BE2C (cell line): ENCODE results near the gene ZNF346.

Source experiments
- DNase-seq: peaks from one replicate; pipeline ENCODE4 v3.0.0-alpha.2; 2020
- H3K27me3 ChIP-seq: fragments of 250-450 bp; sonication (Bioruptor Pico); 2 replicates; pipeline ENCODE4 v1.5.1; 2020; ENCODE audit warnings: mild to moderate bottlenecking
- H3K36me3 ChIP-seq: fragments of 250-450 bp; sonication (Bioruptor Pico); 2 replicates; pipeline ENCODE4 v1.5.1; 2020; ENCODE audit warnings: mild to moderate bottlenecking
- H3K4me1 ChIP-seq: fragments of 250-450 bp; sonication (Bioruptor Pico); 2 replicates; pipeline ENCODE4 v1.5.1; 2020
- H3K4me3 ChIP-seq: 2 replicates; pipeline ENCODE4 v1.5.1; 2011; ENCODE audit warnings: low read depth, low read length
- H3K9me3 ChIP-seq: fragments of 250-450 bp; sonication (Bioruptor Pico); 2 replicates; pipeline ENCODE4 v1.5.1; 2020
- TF ChIP-seq, protein P1 (sequence below): IDR thresholded peaks from 2 replicates; pipeline ENCODE4 v1.5.1; 2012; ENCODE audit warnings: mild to moderate bottlenecking, low read depth, low read length

ZNF346 gene

DNA sequence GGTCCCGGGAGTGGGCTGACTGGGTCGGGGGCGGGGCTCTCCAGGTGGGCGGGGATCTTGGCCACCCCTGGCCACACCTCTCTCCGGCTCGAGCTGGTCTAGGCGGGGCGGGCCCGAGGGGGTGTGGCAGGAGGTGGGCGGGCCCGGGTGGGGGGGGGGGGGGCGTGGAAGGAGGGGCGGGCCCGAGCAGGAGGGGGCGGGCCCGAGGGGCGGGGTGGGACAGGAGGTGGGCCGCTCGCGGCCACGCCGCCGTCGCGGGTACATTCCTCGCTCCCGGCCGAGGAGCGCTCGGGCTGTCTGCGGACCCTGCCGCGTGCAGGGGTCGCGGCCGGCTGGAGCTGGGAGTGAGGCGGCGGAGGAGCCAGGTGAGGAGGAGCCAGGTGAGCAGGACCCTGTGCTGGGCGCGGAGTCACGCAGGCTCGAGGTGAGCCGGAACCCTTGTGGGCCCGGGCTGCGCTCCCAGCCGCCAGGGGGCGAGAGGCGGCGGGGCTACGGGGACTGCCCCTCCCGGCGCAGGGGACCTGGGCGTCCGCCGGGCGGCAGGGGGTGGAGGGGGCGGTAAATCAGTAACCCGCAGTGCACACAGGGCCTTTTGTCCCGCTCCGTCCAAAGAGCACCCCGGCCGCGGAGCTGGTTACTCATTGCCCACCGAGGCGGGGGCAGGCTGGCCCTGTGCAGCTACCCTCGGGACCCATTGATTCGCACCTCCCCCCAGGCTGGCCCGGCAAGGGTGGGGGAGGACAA is 64.3 kb downstream of the ZNF346 start, which contains the start of gene FGFR4:
TSS of gene FGFR4 (plus strand) at position 262 of the 744 bp plus-strand sequence. CDS start 2,688 bp downstream, outside the sequence.
- peak; percentile 87 for DNase-seq
- no peaks in the 10 kb centered on the region for H3K4me1 ChIP-seq
- H3K27me3 ChIP-seq: no peaks in the 10 kb centered on the region
- no peaks in the 10 kb centered on the region for H3K9me3 ChIP-seq
- H3K36me3 ChIP-seq: no peaks in the 10 kb centered on the region
- TF ChIP-seq, protein P1, sequence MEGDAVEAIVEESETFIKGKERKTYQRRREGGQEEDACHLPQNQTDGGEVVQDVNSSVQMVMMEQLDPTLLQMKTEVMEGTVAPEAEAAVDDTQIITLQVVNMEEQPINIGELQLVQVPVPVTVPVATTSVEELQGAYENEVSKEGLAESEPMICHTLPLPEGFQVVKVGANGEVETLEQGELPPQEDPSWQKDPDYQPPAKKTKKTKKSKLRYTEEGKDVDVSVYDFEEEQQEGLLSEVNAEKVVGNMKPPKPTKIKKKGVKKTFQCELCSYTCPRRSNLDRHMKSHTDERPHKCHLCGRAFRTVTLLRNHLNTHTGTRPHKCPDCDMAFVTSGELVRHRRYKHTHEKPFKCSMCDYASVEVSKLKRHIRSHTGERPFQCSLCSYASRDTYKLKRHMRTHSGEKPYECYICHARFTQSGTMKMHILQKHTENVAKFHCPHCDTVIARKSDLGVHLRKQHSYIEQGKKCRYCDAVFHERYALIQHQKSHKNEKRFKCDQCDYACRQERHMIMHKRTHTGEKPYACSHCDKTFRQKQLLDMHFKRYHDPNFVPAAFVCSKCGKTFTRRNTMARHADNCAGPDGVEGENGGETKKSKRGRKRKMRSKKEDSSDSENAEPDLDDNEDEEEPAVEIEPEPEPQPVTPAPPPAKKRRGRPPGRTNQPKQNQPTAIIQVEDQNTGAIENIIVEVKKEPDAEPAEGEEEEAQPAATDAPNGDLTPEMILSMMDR: peak; percentile 68
- H3K4me3 ChIP-seq: peak within 1 kb of the TSS; percentile 52

DNA sequence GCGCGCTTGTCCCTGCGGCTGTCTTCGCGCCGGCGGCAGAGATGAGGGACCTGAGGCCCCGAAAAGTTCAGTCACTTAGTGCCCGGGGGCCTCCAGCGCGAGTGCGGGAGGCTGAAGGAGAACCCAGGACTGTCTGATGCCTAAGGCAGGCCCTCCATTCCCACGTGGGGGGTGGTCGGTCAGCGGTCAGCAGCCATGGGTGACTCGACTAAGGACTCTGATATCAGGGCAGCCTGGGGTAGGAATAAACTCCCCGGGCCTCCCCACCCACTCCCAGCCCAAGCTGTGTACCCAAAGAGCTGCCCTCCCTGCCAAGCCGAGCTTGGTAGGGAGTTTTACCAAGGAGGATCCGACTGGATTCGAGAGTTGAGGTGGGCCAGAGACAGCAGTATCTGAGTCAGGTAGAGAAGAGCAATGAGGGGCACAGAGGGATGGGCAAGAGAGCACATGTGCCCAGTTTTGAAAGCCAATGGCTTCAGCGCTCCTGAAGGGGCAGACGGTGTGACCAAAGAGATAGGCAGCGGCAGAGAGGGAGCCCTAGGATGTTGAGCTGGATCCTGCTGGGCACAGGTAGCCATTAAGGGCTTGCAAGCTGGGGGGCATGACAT is 65.0 kb downstream of the ZNF346 start:
- no peak for DNase-seq
- H3K27me3 ChIP-seq: no peaks in the 10 kb centered on the region
- TF ChIP-seq, protein P1: no peak
- no peaks in the 10 kb centered on the region for H3K36me3 ChIP-seq
- H3K4me1 ChIP-seq: no peaks in the 10 kb centered on the region
- H3K4me3 ChIP-seq: peak overlapping the region; percentile 52
- H3K9me3 ChIP-seq: no peaks in the 10 kb centered on the region

DNA sequence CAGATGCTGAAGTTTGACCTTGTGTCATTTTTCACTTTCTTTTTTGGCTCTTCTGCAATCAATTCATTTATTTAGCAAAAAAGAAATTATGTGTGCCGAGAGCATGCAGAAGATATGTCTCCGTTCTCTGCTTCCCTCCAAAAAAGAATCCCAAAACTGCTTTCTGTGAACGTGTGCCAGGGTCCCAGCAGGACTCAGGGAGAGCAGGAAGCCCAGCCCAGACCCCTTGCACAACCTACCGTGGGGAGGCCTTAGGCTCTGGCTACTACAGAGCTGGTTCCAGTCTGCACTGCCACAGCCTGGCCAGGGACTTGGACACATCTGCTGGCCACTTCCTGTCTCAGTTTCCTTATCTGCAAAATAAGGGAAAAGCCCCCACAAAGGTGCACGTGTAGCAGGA is 66.6 kb downstream of the ZNF346 start:
- no peaks in the 10 kb centered on the region for H3K4me1 ChIP-seq
- no peak for DNase-seq
- no peak overlapping the region for H3K4me3 ChIP-seq
- no peaks in the 10 kb centered on the region for H3K36me3 ChIP-seq
- H3K27me3 ChIP-seq: no peaks in the 10 kb centered on the region
- TF ChIP-seq, protein P1: no peak
- H3K9me3 ChIP-seq: no peaks in the 10 kb centered on the region

DNA sequence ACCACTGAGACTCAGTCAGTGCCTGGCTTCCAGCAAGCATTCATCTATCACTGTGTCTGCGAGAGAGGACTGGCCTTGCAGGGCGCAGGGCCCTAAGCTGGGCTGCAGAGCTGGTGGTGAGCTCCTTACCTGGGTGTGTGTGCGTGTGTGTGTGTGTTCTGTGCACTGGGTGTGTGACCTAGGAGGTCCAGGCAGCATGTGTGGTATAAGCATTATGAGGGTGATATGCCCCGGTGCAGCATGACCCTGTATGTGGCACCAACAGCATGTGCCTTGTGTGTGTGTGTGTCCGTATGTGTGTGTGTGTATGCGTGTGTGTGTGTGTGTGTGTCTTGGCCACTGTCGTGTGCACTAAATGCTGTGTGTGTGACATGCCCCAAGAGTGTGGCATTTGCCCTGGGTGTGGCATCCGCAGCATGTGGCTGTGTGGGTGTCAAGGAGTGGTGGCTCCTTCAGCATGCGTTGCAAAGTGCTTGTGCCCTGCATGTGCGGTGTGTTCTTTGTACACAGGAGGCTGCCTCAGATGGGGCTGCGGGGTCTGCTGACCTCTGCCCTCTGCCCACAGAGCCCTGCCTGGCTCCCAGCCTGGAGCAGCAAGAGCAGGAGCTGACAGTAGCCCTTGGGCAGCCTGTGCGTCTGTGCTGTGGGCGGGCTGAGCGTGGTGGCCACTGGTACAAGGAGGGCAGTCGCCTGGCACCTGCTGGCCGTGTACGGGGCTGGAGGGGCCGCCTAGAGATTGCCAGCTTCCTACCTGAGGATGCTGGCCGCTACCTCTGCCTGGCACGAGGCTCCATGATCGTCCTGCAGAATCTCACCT is 67.5 kb downstream of the ZNF346 start:
- TF ChIP-seq, protein P1: no peak
- no peak for DNase-seq
- Histone ChIP-seq H3K27me3 (no peaks in the 10 kb centered on the region), H3K4me1 (peaks cover 6% of the 10 kb centered on the region; the same call in 1 of the 2 replicates), H3K9me3 (no peaks in the 10 kb centered on the region), H3K36me3 (no peaks in the 10 kb centered on the region), H3K4me3 (no peak overlapping the region)

DNA sequence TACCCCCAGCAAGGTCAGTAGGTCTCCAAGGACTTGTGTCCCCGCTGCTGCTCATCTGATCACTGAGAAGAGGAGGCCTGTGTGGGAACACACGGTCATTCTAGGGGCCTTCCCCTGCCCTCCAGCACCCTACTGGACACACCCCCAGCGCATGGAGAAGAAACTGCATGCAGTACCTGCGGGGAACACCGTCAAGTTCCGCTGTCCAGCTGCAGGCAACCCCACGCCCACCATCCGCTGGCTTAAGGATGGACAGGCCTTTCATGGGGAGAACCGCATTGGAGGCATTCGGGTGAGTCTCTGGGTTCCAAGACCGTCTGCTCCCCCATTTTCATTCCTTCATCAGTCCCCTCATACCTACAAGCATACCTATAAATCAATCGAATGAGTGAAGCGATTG is 68.3 kb downstream of the ZNF346 start:
- no peak for DNase-seq
- H3K4me3 ChIP-seq: no peak overlapping the region
- H3K9me3 ChIP-seq: no peaks in the 10 kb centered on the region
- no peaks in the 10 kb centered on the region for H3K36me3 ChIP-seq
- TF ChIP-seq, protein P1: no peak
- H3K27me3 ChIP-seq: no peaks in the 10 kb centered on the region
- peaks cover 6% of the 10 kb centered on the region; the same call in 1 of the 2 replicates for H3K4me1 ChIP-seq
